ENCODE data around the gene ATP13A5.

DNA sequence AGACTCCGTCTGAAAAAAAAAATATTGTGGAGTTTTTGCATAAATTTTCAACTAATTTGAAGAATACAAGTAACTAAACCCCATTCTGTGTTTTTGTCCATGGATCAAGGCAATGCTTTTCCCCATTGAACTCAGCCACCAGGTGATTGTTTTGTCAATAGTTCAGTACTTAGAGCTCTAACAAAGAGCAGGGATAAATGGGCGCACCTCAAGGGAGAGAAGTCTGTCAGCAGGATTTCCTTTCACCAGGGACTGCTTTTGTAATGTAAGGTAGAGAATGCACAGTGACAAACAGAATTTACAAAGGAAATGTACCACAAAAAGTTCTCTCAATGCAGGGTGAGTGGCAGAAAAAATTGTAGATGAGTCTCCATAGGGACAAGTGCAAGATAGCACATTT is 10.8 kb upstream of the ATP13A5 start:
- no peak for TF ChIP-seq ZNF239 (tag by site-specific recombination; IDR thresholded peaks at IDR 0.05)
- TF ChIP-seq MEIS1 (CRISPR knock-in tag; IDR thresholded peaks at IDR 0.05; ENCODE audit: borderline replicate concordance), result no peak
- TF ChIP-seq, protein P1, sequence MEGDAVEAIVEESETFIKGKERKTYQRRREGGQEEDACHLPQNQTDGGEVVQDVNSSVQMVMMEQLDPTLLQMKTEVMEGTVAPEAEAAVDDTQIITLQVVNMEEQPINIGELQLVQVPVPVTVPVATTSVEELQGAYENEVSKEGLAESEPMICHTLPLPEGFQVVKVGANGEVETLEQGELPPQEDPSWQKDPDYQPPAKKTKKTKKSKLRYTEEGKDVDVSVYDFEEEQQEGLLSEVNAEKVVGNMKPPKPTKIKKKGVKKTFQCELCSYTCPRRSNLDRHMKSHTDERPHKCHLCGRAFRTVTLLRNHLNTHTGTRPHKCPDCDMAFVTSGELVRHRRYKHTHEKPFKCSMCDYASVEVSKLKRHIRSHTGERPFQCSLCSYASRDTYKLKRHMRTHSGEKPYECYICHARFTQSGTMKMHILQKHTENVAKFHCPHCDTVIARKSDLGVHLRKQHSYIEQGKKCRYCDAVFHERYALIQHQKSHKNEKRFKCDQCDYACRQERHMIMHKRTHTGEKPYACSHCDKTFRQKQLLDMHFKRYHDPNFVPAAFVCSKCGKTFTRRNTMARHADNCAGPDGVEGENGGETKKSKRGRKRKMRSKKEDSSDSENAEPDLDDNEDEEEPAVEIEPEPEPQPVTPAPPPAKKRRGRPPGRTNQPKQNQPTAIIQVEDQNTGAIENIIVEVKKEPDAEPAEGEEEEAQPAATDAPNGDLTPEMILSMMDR (tag by site-specific recombination; IDR thresholded peaks at IDR 0.05), result no peak
- no peak for TF ChIP-seq SCRT2 (tag by site-specific recombination; IDR thresholded peaks at IDR 0.05)
- TF ChIP-seq, protein P2, sequence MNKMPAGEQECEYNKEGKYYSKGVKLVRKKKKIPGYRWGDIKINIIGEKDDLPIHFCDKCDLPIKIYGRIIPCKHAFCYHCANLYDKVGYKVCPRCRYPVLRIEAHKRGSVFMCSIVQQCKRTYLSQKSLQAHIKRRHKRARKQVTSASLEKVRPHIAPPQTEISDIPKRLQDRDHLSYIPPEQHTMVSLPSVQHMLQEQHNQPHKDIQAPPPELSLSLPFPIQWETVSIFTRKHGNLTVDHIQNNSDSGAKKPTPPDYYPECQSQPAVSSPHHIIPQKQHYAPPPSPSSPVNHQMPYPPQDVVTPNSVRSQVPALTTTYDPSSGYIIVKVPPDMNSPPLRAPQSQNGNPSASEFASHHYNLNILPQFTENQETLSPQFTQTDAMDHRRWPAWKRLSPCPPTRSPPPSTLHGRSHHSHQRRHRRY (tag by site-specific recombination; IDR thresholded peaks at IDR 0.05), result no peak
- TF ChIP-seq, protein P3, sequence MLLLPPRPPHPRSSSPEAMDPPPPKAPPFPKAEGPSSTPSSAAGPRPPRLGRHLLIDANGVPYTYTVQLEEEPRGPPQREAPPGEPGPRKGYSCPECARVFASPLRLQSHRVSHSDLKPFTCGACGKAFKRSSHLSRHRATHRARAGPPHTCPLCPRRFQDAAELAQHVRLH (tag by site-specific recombination; IDR thresholded peaks at IDR 0.05), result no peak

All from HEK293 (cell line).